Myocyte (in vitro differentiated cells): ENCODE measurements around the gene SNTG2. TPM values are rescaled to one million over a fixed set of nuclear protein-coding genes. Genes with fewer than 3 reads are reported as not detected.
"Not testable (repeated sequence)": the region's sequence is repeated elsewhere in the genome, so short reads cannot be mapped to it uniquely, and the experiment has no call there.

Experiments
- DNase-seq: peaks from one replicate; pipeline ENCODE4 v3.0.0-alpha.2; 2012; ENCODE audit warnings: low read depth
- total RNA-seq: library from RNA; depleted of rRNA; stranded (reverse); fragments of >200 nt; gene quantifications from 2 replicates; pipeline ENCODE4 v1.2.3, GENCODE V29; 2014

The SNTG2 gene
- total RNA-seq, 1 donor from 2014 or later: not detected

GRCh38 chr2:1405967-1406366 lies 455.3 kb downstream of the SNTG2 start:
- DNase-seq: no peak

- DNase-seq: no peak
Observed at GRCh38 chr2:1406434-1406833, 455.8 kb downstream of the SNTG2 start.

- DNase-seq: no peak
Observed at GRCh38 chr2:1407950-1408675, 457.5 kb downstream of the SNTG2 start.

GRCh38 chr2:1413156-1413710 lies 462.6 kb downstream of the SNTG2 start, which contains the start of gene TPO:
Gene TPO (plus strand): TSS chr2:1413463. CDS start chr2:1414409, 946 bp downstream.
- DNase-seq: no peak

- no peak for DNase-seq
Observed at GRCh38 chr2:1414121-1414520, 463.5 kb downstream of the SNTG2 start.

- not testable (repeated sequence) for DNase-seq
Observed at GRCh38 chr2:1414901-1415300, 464.3 kb downstream of the SNTG2 start.

GRCh38 chr2:1415501-1415900 lies 464.9 kb downstream of the SNTG2 start:
- no peak for DNase-seq
